ENCODE data around the gene TKT.

- TF ChIP-seq CTCF (IDR thresholded peaks at IDR 0.05) (no peak), EP300 (IDR thresholded peaks at IDR 0.05) (no peak), POLR2A (IDR thresholded peaks at IDR 0.05) (no peak)
Observed at GRCh38 chr3:53267766-53268165, 11.9 kb upstream of the TKT start.

Data from ovary (tissue), 3 donors.